MCF 10A (cell line): ENCODE measurements around the gene SERPIND1. TPM values are rescaled to one million over a fixed set of nuclear protein-coding genes. Genes with fewer than 3 reads are reported as not detected.

Source experiments
- BruUV-seq: library from RNA; stranded (reverse); fragments of 400-500 nt; replicated peaks from 2 replicates; lab custom pipeline; 2021; lab: Mats Ljungman, UMichigan
- CTCF ChIA-PET: fragments of 300-600 bp; sonication (Branson Sonifier 250); formaldehyde crosslinking; extraction: SDS; loops from one replicate; lab custom pipeline; 2021; ENCODE audit warnings: antibody characterized with exemption, inconsistent platforms; lab: Yijun Ruan, JAX
- POLR2A ChIA-PET: fragments of 300-600, 350-650 bp; sonication (Branson Sonifier 250); formaldehyde crosslinking; extraction: SDS; loops from one replicate; lab custom pipeline; 2020; ENCODE audit warnings: antibody characterized with exemption, inconsistent platforms; lab: Yijun Ruan, JAX
- DNase-seq: peaks from one replicate; pipeline ENCODE4 v3.0.0-alpha.2; 2018; ENCODE audit not compliant: unreplicated experiment
- H3K27ac Mint-ChIP-seq: one replicate; pipeline ENCODE4 v1.8.0; 2022; ENCODE audit warnings: mild to moderate bottlenecking, low read depth, mixed read lengths; ENCODE audit not compliant: unreplicated experiment
- H3K27me3 Mint-ChIP-seq: one replicate; pipeline ENCODE4 v1.8.0; 2022; ENCODE audit warnings: mixed read lengths; ENCODE audit not compliant: insufficient read depth, unreplicated experiment
- H3K36me3 Mint-ChIP-seq: one replicate; pipeline ENCODE4 v1.8.0; 2022; ENCODE audit warnings: mild to moderate bottlenecking, moderate library complexity, mixed read lengths; ENCODE audit not compliant: insufficient read depth, unreplicated experiment
- H3K4me1 Mint-ChIP-seq: one replicate; pipeline ENCODE4 v1.8.0; 2022; ENCODE audit warnings: mixed read lengths; ENCODE audit not compliant: insufficient read depth, unreplicated experiment
- H3K4me3 Mint-ChIP-seq: one replicate; pipeline ENCODE4 v1.8.0; 2022; ENCODE audit warnings: mild to moderate bottlenecking, moderate library complexity, mixed read lengths; ENCODE audit not compliant: unreplicated experiment
- H3K9me3 Mint-ChIP-seq: one replicate; pipeline ENCODE4 v1.8.0; 2022; ENCODE audit warnings: mixed read lengths; ENCODE audit not compliant: unreplicated experiment
- CTCF ChIP-seq: fragments of 200-600 bp; IDR thresholded peaks from one replicate; pipeline ENCODE4 v1.8.0; 2022; ENCODE audit warnings: antibody characterized with exemption, mild to moderate bottlenecking; ENCODE audit not compliant: unreplicated experiment
- intact Hi-C: fragments of 100-400 bp; cut with micrococcal nuclease; formaldehyde crosslinking; loops from 2 replicates; pipeline ENCODE4 v1.14.1; 2022
- total RNA-seq: library from RNA; stranded (reverse); gene quantifications from 2 replicates; pipeline ENCODE4 v1.2.3, GENCODE V29; 2022

The SERPIND1 gene
- total RNA-seq, 1 experiment from 2014 or later = not detected

GRCh38 chr22:20781272-20781990, 7.5 kb downstream of the SERPIND1 start:
- intact Hi-C loops = no loop called here
- no peak for DNase-seq
- H3K27ac Mint-ChIP-seq = no peak overlapping the region
- ChIA-PET CTCF (interaction anchor here (0.7 kb wide), 1 partner anchor 217 kb away, joined by 3 read pairs; no protein-coding TSS in a partner anchor), POLR2A (interaction anchor here (0.6 kb wide), 1 partner anchor 31 kb away, joined by 3 read pairs; no protein-coding TSS in a partner anchor)
- peaks cover 8% of the 10 kb centered on the region for H3K4me1 Mint-ChIP-seq
- H3K27me3 Mint-ChIP-seq = no peaks in the 10 kb centered on the region
- no TSS peak for BruUV-seq
- no peak overlapping the region for H3K4me3 Mint-ChIP-seq
- no peak for TF ChIP-seq CTCF
- H3K9me3 Mint-ChIP-seq = no peaks in the 10 kb centered on the region
- H3K36me3 Mint-ChIP-seq = peaks cover 8% of the 10 kb centered on the region

DNA sequence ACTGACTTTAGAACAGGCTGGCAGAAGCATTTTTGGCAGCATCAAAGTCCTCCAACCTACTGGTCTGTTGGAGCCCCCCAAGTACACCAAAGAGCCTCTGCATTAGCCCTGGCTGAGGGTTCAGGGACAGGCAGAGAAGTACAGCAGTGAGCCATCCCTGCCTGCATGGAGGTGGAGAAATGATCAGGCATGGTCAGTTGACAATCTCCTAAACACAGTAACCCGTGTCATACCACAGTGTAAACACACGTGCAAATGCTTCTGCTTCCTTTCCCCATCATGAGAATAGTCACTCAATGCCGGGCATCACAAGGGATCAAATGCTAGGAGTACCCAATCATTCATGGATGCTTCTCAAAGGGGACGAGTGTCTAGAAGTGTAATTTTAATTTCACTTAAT, 8.2 kb downstream of the SERPIND1 start:
- POLR2A ChIA-PET = no interaction called here
- Mint-ChIP-seq H3K27me3 (no peaks in the 10 kb centered on the region), H3K27ac (no peak overlapping the region), H3K4me3 (no peak overlapping the region), H3K4me1 (peaks cover 8% of the 10 kb centered on the region), H3K9me3 (no peaks in the 10 kb centered on the region), H3K36me3 (peaks cover 8% of the 10 kb centered on the region)
- intact Hi-C loops = no loop called here
- CTCF ChIA-PET = interaction anchor here (3.7 kb wide), 1 partner anchor 12 kb away, joined by 33 read pairs; no protein-coding TSS in a partner anchor
- BruUV-seq = no TSS peak
- DNase-seq = no peak
- TF ChIP-seq CTCF = no peak

DNA sequence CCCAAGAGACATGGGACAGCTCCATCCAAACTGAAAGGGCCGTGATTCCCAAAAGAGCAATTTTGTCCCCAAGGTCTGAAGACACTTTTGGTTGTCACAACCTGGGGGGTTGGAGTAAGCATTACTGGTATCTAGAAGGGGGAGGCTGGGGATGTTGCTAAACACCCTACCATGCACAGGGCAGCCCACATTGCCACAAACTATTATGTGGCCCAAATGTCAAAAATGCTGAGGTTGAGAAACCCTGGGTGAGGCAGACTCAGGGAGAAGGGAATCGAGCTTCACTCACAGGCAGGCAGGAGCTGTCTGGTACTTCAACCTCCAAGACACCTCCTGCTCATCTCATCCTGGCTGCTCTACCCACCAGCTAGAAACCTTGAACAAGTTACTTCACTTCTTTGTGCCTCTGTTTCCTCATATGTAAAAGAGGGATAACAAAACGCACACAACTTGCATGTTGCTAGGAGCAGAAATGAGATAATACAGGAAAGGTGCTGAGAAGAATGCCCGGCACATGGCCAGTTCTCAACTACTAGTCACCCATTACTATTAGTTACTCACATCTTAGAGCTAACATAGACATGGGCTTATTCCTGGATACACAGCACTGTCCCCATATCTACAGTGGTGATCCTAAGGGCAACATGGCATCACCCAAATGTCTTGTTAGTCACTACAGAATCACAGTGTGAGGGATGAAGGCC, 8.8 kb downstream of the SERPIND1 start:
- H3K4me3 Mint-ChIP-seq = no peak overlapping the region
- no peaks in the 10 kb centered on the region for H3K27me3 Mint-ChIP-seq
- no peaks in the 10 kb centered on the region for H3K9me3 Mint-ChIP-seq
- CTCF ChIA-PET = interaction anchor here (0.5 to 3.7 kb wide), 12 partner anchors 12 to 844 kb away, joined by 3 to 33 read pairs (median 5); no protein-coding TSS in a partner anchor
- intact Hi-C loops = no loop called here
- BruUV-seq = no TSS peak
- POLR2A ChIA-PET = no interaction called here
- H3K27ac Mint-ChIP-seq = no peak overlapping the region
- no peak for DNase-seq
- H3K4me1 Mint-ChIP-seq = peaks cover 3% of the 10 kb centered on the region
- no peak for TF ChIP-seq CTCF
- H3K36me3 Mint-ChIP-seq = peaks cover 8% of the 10 kb centered on the region

- ChIA-PET POLR2A (no interaction called here), CTCF (interaction anchor here (0.5 to 3.7 kb wide), 16 partner anchors 11 to 843 kb away, joined by 3 to 33 read pairs (median 4); no protein-coding TSS in a partner anchor)
- no peaks in the 10 kb centered on the region for H3K4me1 Mint-ChIP-seq
- DNase-seq = no peak
- H3K36me3 Mint-ChIP-seq = peaks cover 8% of the 10 kb centered on the region
- no peaks in the 10 kb centered on the region for H3K27me3 Mint-ChIP-seq
- H3K9me3 Mint-ChIP-seq = no peaks in the 10 kb centered on the region
- intact Hi-C loops = no loop called here
- H3K4me3 Mint-ChIP-seq = no peak overlapping the region
- BruUV-seq = no TSS peak
- H3K27ac Mint-ChIP-seq = no peak overlapping the region
- no peak for TF ChIP-seq CTCF
Measured at GRCh38 chr22:20783300-20783673, 9.4 kb downstream of the SERPIND1 start.
